NCI-H1436 (cell line): ENCODE measurements around the gene TSHR.
"Not testable (repeated sequence)": the region's sequence is repeated elsewhere in the genome, so short reads cannot be mapped to it uniquely, and the experiment has no call there.

Experiments
- DNase-seq: peaks from one replicate; lab custom pipeline; 2025; lab: John Stamatoyannopoulos, UW

Gene TSHR

GRCh38 chr14:80955416-80955941 is at the start of gene TSHR:
TSS of gene TSHR (plus strand) at chr14:80955621. CDS start at chr14:80955681, 60 bp downstream.
- DNase-seq: no peak

- DNase-seq: no peak
Observed at GRCh38 chr14:80906336-80906735, 49.1 kb upstream of the TSHR start.

GRCh38 chr14:80906946-80907345 is 48.5 kb upstream of the TSHR start:
- no peak for DNase-seq

- not testable (repeated sequence) for DNase-seq
Observed at GRCh38 chr14:80912013-80912412, 43.4 kb upstream of the TSHR start.

- no peak for DNase-seq
Observed at GRCh38 chr14:80919622-80920021, 35.8 kb upstream of the TSHR start.

GRCh38 chr14:80923368-80923767 is 32.1 kb upstream of the TSHR start:
- DNase-seq: no peak

- DNase-seq: no peak
Observed at GRCh38 chr14:80924365-80925103, 30.9 kb upstream of the TSHR start.

- no peak for DNase-seq
Observed at GRCh38 chr14:80926397-80927082, 28.9 kb upstream of the TSHR start.

- DNase-seq: no peak
Observed at GRCh38 chr14:80927083-80927989, 28.1 kb upstream of the TSHR start.

- DNase-seq: no peak
Observed at GRCh38 chr14:80930095-80930494, 25.3 kb upstream of the TSHR start.

- no peak for DNase-seq
Observed at GRCh38 chr14:80930836-80931389, 24.5 kb upstream of the TSHR start.

- no peak for DNase-seq
Observed at GRCh38 chr14:80933282-80933681, 22.1 kb upstream of the TSHR start.

- no peak for DNase-seq
Observed at GRCh38 chr14:80933686-80934085, 21.7 kb upstream of the TSHR start.

GRCh38 chr14:80940146-80940545 is 15.3 kb upstream of the TSHR start:
- DNase-seq: no peak

- DNase-seq: peak; percentile 95
Observed at GRCh38 chr14:80941241-80942185, 13.9 kb upstream of the TSHR start, which contains the start of gene CEP128. TSS of gene CEP128 (minus strand) at chr14:80941738.

GRCh38 chr14:80942191-80942600 is 13.2 kb upstream of the TSHR start:
- no peak for DNase-seq

- DNase-seq: no peak
Observed at GRCh38 chr14:80944861-80945617, 10.4 kb upstream of the TSHR start.

GRCh38 chr14:80946187-80946586 is 9.2 kb upstream of the TSHR start:
- no peak for DNase-seq

GRCh38 chr14:80946797-80947196 is 8.6 kb upstream of the TSHR start:
- no peak for DNase-seq

GRCh38 chr14:80948291-80948690 is 7.1 kb upstream of the TSHR start:
- DNase-seq: no peak
